ENCODE results near the gene HSPBAP1.
"Not testable (repeated sequence)": the region's sequence is repeated elsewhere in the genome, so short reads cannot be mapped to it uniquely, and the experiment has no call there.

HSPBAP1 gene

DNA sequence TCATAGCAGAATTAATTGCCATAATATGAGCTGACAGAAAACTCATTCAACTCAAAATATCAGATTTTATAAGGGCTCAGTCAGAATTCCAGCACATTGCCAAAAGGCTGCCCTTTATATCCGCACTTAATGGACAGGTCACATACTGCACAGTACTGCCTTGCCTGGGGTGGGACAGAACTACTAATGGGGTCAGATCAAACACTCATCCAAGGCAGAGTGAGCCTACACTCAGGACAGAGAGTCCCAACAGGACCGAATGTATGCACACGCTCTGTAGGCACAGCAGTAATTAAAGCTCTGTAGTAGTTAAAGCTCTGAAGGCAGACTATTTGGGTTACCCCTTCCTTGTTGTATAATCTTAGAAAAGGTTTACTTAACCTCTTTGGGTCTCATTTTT, 27.2 kb downstream of the HSPBAP1 start:
- Histone ChIP-seq H3K36me3 (ENCODE audit: control insufficient read depth, insufficient read depth, low read length) (no peaks in the 10 kb centered on the region), H3K27ac (ENCODE audit: low read depth, low read length) (no peak overlapping the region), H3K4me3 (ENCODE audit: low read depth, low read length) (no peak overlapping the region), H3K27me3 (ENCODE audit: control insufficient read depth, insufficient read depth, low read length) (no peaks in the 10 kb centered on the region), H3K9ac (ENCODE audit: low read length) (no peak overlapping the region), H3K9me3 (ENCODE audit: control insufficient read depth, insufficient read depth, low read depth, low read length) (no peaks in the 10 kb centered on the region), H3K4me1 (ENCODE audit: control insufficient read depth, insufficient read depth, low read length) (no peaks in the 10 kb centered on the region)

DNA sequence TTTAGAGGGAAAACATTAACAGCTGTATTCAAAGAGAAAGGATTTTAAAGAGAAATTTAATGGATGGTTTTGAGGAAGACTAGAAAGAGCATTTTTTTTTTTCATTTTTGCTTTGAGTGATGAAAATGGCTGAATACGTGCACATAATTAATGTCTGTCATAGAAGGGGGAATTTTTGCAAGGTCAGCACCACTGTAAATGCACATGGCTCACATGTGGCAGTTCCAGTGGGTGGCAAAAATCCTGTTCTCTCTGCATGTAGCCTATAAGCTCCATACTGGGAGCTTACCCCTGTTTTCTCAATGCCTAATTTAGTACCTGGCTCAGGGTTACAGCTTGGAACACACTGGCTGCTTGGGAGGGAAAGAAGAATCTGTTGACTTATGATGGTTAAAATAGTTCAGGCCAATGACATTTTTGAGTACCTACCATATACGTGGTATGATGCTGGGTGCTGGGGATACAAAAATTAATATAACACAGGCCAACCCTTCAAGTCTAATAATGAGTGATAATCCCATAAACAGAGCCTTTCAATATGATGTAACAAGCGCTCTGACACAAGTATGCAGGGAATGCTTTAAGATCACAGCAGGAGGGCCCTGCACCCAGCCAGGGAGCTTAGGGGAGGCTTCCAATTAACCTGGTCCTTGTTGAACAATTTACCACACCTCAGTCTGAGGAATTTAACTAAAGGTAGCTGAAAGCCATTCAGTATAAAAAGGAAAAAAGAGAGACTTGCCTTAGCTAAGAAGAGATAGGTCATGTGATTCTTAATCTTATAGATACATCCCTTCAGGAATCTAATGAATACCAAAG, 33.0 kb downstream of the HSPBAP1 start:
- Histone ChIP-seq H3K36me3 (ENCODE audit: control insufficient read depth, insufficient read depth, low read length) (no peaks in the 10 kb centered on the region), H3K9ac (ENCODE audit: low read length) (peak overlapping the region; percentile 21), H3K4me1 (ENCODE audit: control insufficient read depth, insufficient read depth, low read length) (peaks cover 11% of the 10 kb centered on the region), H3K4me3 (ENCODE audit: low read depth, low read length) (no peak overlapping the region), H3K27ac (ENCODE audit: low read depth, low read length) (peak overlapping the region; percentile 46; the same call in 1 of the 2 replicates), H3K27me3 (ENCODE audit: control insufficient read depth, insufficient read depth, low read length) (no peaks in the 10 kb centered on the region), H3K9me3 (ENCODE audit: control insufficient read depth, insufficient read depth, low read depth, low read length) (no peaks in the 10 kb centered on the region)

DNA sequence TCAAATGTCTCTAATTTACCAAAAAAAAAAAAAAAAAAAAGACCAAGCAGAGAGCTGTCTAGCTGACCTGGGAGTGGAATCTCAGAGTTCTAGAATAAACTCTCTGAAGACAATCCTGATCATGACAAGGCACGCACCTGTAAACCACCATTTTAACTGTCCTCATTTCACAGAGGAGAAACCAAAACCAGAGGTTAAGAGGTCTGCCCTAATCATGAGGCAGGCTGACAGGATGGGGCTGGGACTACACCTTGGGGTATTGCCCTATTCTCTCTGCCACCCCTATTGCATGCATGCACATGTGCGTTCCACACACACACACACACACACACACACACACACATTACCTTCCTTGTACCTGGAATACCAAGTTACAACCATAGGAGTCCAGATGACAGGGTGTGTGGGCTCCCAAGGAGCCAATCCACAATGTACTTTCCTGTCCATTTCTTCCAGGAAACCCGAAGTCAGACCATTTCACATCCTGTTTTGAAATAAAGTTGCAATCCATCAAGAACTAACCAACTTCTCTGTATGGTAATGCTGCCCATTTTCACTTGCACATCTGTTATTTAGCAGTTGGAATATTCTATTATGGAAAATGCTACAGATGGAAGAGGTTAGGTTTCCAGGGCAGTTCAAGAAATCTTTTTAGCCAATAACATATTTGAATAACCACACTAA, 34.6 kb downstream of the HSPBAP1 start:
- no peak overlapping the region for H3K27ac ChIP-seq (ENCODE audit: low read depth, low read length)
- no peak overlapping the region for H3K9ac ChIP-seq (ENCODE audit: low read length)
- H3K27me3 ChIP-seq (ENCODE audit: control insufficient read depth, insufficient read depth, low read length): no peaks in the 10 kb centered on the region
- no peaks in the 10 kb centered on the region for H3K9me3 ChIP-seq (ENCODE audit: control insufficient read depth, insufficient read depth, low read depth, low read length)
- no peaks in the 10 kb centered on the region for H3K36me3 ChIP-seq (ENCODE audit: control insufficient read depth, insufficient read depth, low read length)
- peaks cover 11% of the 10 kb centered on the region for H3K4me1 ChIP-seq (ENCODE audit: control insufficient read depth, insufficient read depth, low read length)
- no peak overlapping the region for H3K4me3 ChIP-seq (ENCODE audit: low read depth, low read length)

DNA sequence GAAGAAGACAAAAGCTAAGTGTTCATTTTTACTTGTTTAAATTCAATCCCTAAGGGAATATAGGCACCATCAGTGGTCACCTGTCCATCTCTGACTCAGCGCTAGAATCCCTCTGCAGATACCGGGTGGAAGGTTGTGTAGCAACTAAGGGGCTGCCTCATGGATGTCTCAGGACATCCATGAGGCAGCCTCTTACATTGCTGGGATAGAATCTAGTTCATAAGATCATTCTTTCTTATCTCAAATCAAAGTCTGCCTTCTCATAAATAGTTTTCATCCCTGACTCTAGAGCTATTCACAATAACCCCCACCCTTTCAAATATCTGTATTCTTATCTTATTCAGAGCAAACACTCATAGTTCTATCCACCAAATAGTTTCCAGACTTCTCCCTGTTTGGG, 38.1 kb downstream of the HSPBAP1 start:
- Histone ChIP-seq H3K4me3 (ENCODE audit: low read depth, low read length) (no peak overlapping the region), H3K27ac (ENCODE audit: low read depth, low read length) (no peak overlapping the region), H3K9ac (ENCODE audit: low read length) (no peak overlapping the region), H3K4me1 (ENCODE audit: control insufficient read depth, insufficient read depth, low read length) (peaks cover 2% of the 10 kb centered on the region), H3K27me3 (ENCODE audit: control insufficient read depth, insufficient read depth, low read length) (no peaks in the 10 kb centered on the region), H3K9me3 (ENCODE audit: control insufficient read depth, insufficient read depth, low read depth, low read length) (no peaks in the 10 kb centered on the region), H3K36me3 (ENCODE audit: control insufficient read depth, insufficient read depth, low read length) (no peaks in the 10 kb centered on the region)

DNA sequence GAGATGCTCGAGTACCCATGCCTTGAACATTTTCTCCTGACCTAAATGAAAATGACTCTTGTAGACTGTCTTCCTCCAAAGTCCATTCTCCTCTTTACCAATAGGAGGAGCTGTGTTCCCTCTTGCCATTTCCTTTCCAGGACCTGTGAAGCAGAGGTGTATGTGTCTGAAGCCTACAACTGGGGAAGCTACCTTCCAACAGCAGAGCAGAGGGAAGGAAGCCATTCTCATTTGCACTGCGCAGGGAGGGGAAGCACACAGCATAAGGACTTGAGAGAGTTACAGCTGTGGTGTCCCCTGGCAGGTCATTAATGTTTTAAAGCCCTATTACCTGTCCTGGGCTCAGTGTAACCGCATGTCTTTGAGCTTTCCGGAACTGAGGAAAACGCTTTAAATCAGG, 38.7 kb downstream of the HSPBAP1 start:
- Histone ChIP-seq H3K9me3 (ENCODE audit: control insufficient read depth, insufficient read depth, low read depth, low read length) (no peaks in the 10 kb centered on the region), H3K27ac (ENCODE audit: low read depth, low read length) (no peak overlapping the region), H3K4me3 (ENCODE audit: low read depth, low read length) (no peak overlapping the region), H3K4me1 (ENCODE audit: control insufficient read depth, insufficient read depth, low read length) (no peaks in the 10 kb centered on the region; the same call in 1 of the 2 replicates), H3K27me3 (ENCODE audit: control insufficient read depth, insufficient read depth, low read length) (no peaks in the 10 kb centered on the region), H3K36me3 (ENCODE audit: control insufficient read depth, insufficient read depth, low read length) (no peaks in the 10 kb centered on the region), H3K9ac (ENCODE audit: low read length) (no peak overlapping the region)

DNA sequence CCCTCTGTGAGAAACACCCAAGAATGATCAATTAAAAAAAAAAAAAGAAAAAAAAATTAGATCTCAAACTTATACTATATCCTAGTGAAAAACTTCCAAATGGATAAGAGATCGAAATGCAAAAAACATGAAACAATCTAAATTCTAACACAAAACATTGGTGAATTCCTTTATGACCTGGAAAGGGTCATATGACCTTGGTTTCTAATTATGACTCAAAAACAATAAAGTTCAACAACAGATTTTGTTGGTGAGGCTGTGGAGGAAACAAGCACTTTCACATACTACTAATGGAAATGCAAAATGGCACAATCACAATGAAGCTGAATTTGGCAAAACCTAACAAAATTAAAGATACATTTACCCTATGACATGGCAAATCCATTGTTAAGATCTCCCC, 45.3 kb downstream of the HSPBAP1 start:
- peaks cover 4% of the 10 kb centered on the region; the same call in 1 of the 2 replicates for H3K9me3 ChIP-seq (ENCODE audit: control insufficient read depth, insufficient read depth, low read depth, low read length)
- H3K36me3 ChIP-seq (ENCODE audit: control insufficient read depth, insufficient read depth, low read length): peaks cover 6% of the 10 kb centered on the region
- H3K27ac ChIP-seq (ENCODE audit: low read depth, low read length): no peak overlapping the region
- H3K4me3 ChIP-seq (ENCODE audit: low read depth, low read length): no peak overlapping the region
- no peaks in the 10 kb centered on the region for H3K27me3 ChIP-seq (ENCODE audit: control insufficient read depth, insufficient read depth, low read length)
- no peak overlapping the region for H3K9ac ChIP-seq (ENCODE audit: low read length)
- H3K4me1 ChIP-seq (ENCODE audit: control insufficient read depth, insufficient read depth, low read length): no peaks in the 10 kb centered on the region

DNA sequence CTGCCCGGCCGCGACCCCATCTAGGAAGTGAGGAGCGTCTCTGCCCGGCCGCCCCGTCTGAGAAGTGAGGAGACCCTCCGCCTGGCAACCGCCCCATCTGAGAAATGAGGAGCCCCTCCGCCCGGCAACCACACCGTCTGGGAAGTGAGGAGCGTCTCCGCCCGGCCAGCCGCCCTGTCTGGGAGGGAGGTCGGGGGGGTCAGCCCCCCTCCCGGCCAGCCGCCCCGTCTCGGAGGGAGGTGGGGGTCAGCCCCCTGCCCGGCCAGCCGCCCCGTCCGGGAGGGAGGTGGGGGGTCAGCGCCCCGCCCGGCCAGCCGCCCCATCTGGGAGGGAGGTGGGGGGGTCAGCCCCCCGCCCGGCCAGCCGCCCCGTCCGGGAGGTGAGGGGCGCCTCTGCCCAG, 46.3 kb downstream of the HSPBAP1 start:
- not testable (repeated sequence) for H3K27me3 ChIP-seq (ENCODE audit: control insufficient read depth, insufficient read depth, low read length); H3K9ac ChIP-seq (ENCODE audit: low read length); H3K4me3 ChIP-seq (ENCODE audit: low read depth, low read length); H3K9me3 ChIP-seq (ENCODE audit: control insufficient read depth, insufficient read depth, low read depth, low read length); H3K4me1 ChIP-seq (ENCODE audit: control insufficient read depth, insufficient read depth, low read length); H3K27ac ChIP-seq (ENCODE audit: low read depth, low read length); H3K36me3 ChIP-seq (ENCODE audit: control insufficient read depth, insufficient read depth, low read length)

DNA sequence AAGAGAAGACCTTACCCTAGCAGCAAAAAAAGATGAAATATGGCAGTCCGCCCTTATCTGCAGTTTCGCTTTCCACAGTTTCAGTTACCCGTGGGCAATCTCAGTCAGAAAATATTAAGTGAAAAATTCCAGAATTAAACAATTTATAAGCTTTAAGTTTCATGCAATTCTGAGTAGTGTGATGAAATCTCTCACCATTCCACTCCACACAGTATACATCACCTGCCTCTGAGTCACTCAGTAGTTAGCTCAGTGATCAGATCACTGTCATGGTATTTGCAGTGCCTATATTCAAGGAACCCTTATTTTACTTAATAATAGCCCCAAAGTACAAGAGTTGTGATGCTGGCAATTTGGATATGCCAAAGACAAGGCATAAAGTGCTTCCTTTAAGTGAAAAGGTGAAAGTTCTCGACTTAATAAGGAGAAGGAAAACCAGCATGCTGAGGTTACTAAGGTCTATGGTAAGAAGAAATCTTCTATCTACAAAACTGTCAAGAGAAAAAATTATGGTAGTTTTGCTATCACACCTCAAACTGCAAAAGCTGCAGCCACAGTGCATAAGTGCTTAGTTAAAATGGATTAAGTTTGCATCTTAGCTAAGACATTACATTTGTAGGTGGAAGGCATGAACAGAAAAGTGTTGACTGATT, 48.1 kb downstream of the HSPBAP1 start:
- H3K9me3 ChIP-seq (ENCODE audit: control insufficient read depth, insufficient read depth, low read depth, low read length): peaks cover 4% of the 10 kb centered on the region; the same call in 1 of the 2 replicates
- H3K27ac ChIP-seq (ENCODE audit: low read depth, low read length): no peak overlapping the region
- H3K9ac ChIP-seq (ENCODE audit: low read length): no peak overlapping the region
- H3K36me3 ChIP-seq (ENCODE audit: control insufficient read depth, insufficient read depth, low read length): peaks cover 15% of the 10 kb centered on the region
- H3K4me3 ChIP-seq (ENCODE audit: low read depth, low read length): no peak overlapping the region
- no peaks in the 10 kb centered on the region for H3K27me3 ChIP-seq (ENCODE audit: control insufficient read depth, insufficient read depth, low read length)
- H3K4me1 ChIP-seq (ENCODE audit: control insufficient read depth, insufficient read depth, low read length): no peaks in the 10 kb centered on the region

DNA sequence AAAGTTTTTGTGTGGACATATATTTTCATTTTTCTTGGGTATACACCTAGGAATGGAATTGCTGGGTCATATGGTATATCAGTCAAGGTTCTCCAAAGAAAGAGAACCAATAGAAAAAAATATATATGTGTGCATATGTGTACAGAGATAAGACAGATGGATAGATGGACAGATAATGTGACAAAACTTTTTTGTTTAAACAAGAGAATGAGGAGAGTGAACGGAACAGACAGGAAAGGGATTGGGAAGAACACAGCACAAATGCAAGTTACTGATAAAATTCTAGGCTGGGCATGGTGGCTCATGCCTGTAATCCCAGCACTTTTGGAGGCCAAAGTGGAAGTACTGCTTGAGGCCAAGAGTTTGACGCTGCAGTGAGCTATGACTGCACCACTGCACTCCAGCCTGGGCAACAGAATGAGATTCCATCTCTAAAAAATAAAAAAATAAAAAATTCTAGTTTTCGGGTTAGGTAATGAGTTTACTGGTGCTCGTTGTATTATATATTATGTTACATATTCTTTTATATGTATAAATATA, 50.0 kb downstream of the HSPBAP1 start:
- Histone ChIP-seq H3K9ac (ENCODE audit: low read length) (no peak overlapping the region), H3K9me3 (ENCODE audit: control insufficient read depth, insufficient read depth, low read depth, low read length) (peaks cover 4% of the 10 kb centered on the region; the same call in 1 of the 2 replicates), H3K27ac (ENCODE audit: low read depth, low read length) (no peak overlapping the region), H3K4me1 (ENCODE audit: control insufficient read depth, insufficient read depth, low read length) (peaks cover 10% of the 10 kb centered on the region), H3K27me3 (ENCODE audit: control insufficient read depth, insufficient read depth, low read length) (no peaks in the 10 kb centered on the region), H3K36me3 (ENCODE audit: control insufficient read depth, insufficient read depth, low read length) (peaks cover 18% of the 10 kb centered on the region), H3K4me3 (ENCODE audit: low read depth, low read length) (no peak overlapping the region)

DNA sequence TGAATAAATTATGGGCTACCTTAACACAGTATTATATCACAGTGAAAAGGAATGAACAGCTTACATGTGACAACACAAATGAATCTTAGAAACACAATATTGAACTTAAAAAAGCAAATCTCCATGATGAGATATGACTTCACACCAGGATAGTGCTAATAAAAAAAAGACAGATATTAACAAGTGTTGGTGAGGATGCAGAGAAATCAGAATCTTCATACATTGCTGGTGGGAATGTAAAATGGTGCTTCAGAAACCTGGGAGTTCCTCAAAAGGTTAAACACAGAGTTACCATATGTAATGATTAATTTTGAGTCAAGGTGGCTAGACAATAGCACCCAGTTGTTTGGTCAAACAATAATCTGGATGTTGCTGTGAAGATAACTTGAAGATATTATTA, 51.4 kb downstream of the HSPBAP1 start:
- no peak overlapping the region for H3K4me3 ChIP-seq (ENCODE audit: low read depth, low read length)
- H3K4me1 ChIP-seq (ENCODE audit: control insufficient read depth, insufficient read depth, low read length): peaks cover 10% of the 10 kb centered on the region
- H3K9ac ChIP-seq (ENCODE audit: low read length): no peak overlapping the region
- peaks cover 18% of the 10 kb centered on the region for H3K36me3 ChIP-seq (ENCODE audit: control insufficient read depth, insufficient read depth, low read length)
- H3K27me3 ChIP-seq (ENCODE audit: control insufficient read depth, insufficient read depth, low read length): no peaks in the 10 kb centered on the region
- peaks cover 4% of the 10 kb centered on the region; the same call in 1 of the 2 replicates for H3K9me3 ChIP-seq (ENCODE audit: control insufficient read depth, insufficient read depth, low read depth, low read length)
- H3K27ac ChIP-seq (ENCODE audit: low read depth, low read length): no peak overlapping the region

DNA sequence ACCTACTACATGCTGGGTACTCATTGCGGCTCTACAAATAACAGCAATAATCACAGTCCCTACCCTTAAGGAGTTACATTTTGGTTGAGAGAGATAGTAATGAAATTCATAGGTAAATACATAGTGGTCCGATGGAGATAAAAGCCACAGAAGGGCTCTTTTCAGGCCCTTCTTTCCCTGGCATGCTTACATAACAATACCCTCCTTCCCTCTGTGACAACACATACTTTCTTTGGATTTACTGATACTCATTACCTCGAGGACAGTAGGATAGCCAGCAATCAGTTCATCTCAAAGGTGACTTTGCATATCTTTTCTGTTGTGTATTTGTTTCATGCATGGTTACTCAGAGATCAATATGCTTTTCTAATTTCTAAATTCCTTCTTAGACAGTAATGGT, 54.5 kb downstream of the HSPBAP1 start:
- no peak overlapping the region for H3K4me3 ChIP-seq (ENCODE audit: low read depth, low read length)
- no peaks in the 10 kb centered on the region for H3K27me3 ChIP-seq (ENCODE audit: control insufficient read depth, insufficient read depth, low read length)
- no peak overlapping the region for H3K9ac ChIP-seq (ENCODE audit: low read length)
- H3K27ac ChIP-seq (ENCODE audit: low read depth, low read length): no peak overlapping the region
- H3K9me3 ChIP-seq (ENCODE audit: control insufficient read depth, insufficient read depth, low read depth, low read length): no peaks in the 10 kb centered on the region
- peaks cover 15% of the 10 kb centered on the region; the same call in 1 of the 2 replicates for H3K36me3 ChIP-seq (ENCODE audit: control insufficient read depth, insufficient read depth, low read length)
- peaks cover 10% of the 10 kb centered on the region for H3K4me1 ChIP-seq (ENCODE audit: control insufficient read depth, insufficient read depth, low read length)

Data from HUES6 (cell line).